IMR-90 (cell line): ENCODE results near the gene FHDC1. TPM values are rescaled to one million over a fixed set of nuclear protein-coding genes. Genes with fewer than 3 reads are reported as not detected.

Experiments used
- ATAC-seq: fragments of 200-7000 bp; cut with Tn5 transposase; 2 replicates; pipeline ENCODE4 v1.9.1; 2020; ENCODE audit warnings: low read depth, mild to moderate bottlenecking, moderate library complexity
- BruUV-seq: library from RNA; stranded (reverse); fragments of 400-500 nt; replicated peaks from 2 replicates; lab custom pipeline; 2021; lab: Mats Ljungman, UMichigan
- CTCF ChIA-PET: fragments of 300-600 bp; formaldehyde crosslinking; extraction: SDS; loops from one replicate; lab custom pipeline; 2021; ENCODE audit warnings: antibody characterized with exemption; lab: Yijun Ruan, JAX
- POLR2A ChIA-PET: fragments of 300-600 bp; sonication (Branson Sonifier 250); formaldehyde crosslinking; loops from one replicate; lab custom pipeline; 2022; ENCODE audit warnings: antibody characterized with exemption; ENCODE audit not compliant: unreplicated experiment; lab: Charles Lee
- DNase-seq: peaks from one replicate; pipeline ENCODE4 v3.0.0; 2013
- H2AFZ ChIP-seq: replicated peaks from 2 replicates; pipeline ENCODE3; 2013; ENCODE audit warnings: low read length, mild to moderate bottlenecking; ENCODE audit not compliant: poor library complexity
- H2AK5ac ChIP-seq: 2 replicates; pipeline ENCODE4 v1.6.1; 2013; ENCODE audit warnings: low read depth, low read length, inconsistent platforms
- H2AK9ac ChIP-seq: replicated peaks from 2 replicates; pipeline ENCODE3; 2013; ENCODE audit warnings: mild to moderate bottlenecking, low read depth, low read length, moderate library complexity; ENCODE audit not compliant: poor library complexity
- H2BK120ac ChIP-seq: 2 replicates; pipeline ENCODE4 v1.6.1; 2013; ENCODE audit warnings: low read depth, low read length, inconsistent platforms
- H2BK15ac ChIP-seq: 3 replicates; pipeline ENCODE4 v1.6.1; 2013; ENCODE audit warnings: low read depth, low read length, inconsistent platforms
- H2BK20ac ChIP-seq: 2 replicates; pipeline ENCODE4 v1.6.1; 2013; ENCODE audit warnings: low read depth, mild to moderate bottlenecking, inconsistent platforms, low read length, moderate library complexity
- H2BK5ac ChIP-seq: 2 replicates; pipeline ENCODE4 v1.6.1; 2013; ENCODE audit warnings: mild to moderate bottlenecking, low read depth, low read length, inconsistent platforms; ENCODE audit not compliant: poor library complexity, severe bottlenecking
- H3K14ac ChIP-seq: replicated peaks from 2 replicates; pipeline ENCODE4 v1.6.1; 2013; ENCODE audit warnings: low read depth, low read length, inconsistent platforms
- H3K18ac ChIP-seq: 2 replicates; pipeline ENCODE4 v1.6.1; 2013; ENCODE audit warnings: low read depth, low read length, control low read depth
- H3K23ac ChIP-seq: 2 replicates; pipeline ENCODE4 v1.6.1; 2013; ENCODE audit warnings: low read depth, low read length, inconsistent platforms
- H3K27ac ChIP-seq: 2 replicates; pipeline ENCODE4 v1.5.1; 2013; ENCODE audit warnings: mild to moderate bottlenecking, control low read depth, low read length; ENCODE audit not compliant: insufficient read depth
- H3K27me3 ChIP-seq: 2 replicates; pipeline ENCODE4 v1.6.1; 2013; ENCODE audit warnings: low read length; ENCODE audit not compliant: control insufficient read depth, insufficient read depth
- H3K36me3 ChIP-seq: 2 replicates; pipeline ENCODE4 v1.6.1; 2013; ENCODE audit warnings: low read length, mixed read lengths; ENCODE audit not compliant: control insufficient read depth, insufficient read depth
- H3K4ac ChIP-seq: 2 replicates; pipeline ENCODE4 v1.6.1; 2013; ENCODE audit warnings: low read depth, low read length, inconsistent platforms
- H3K4me1 ChIP-seq: 2 replicates; pipeline ENCODE4 v1.6.1; 2013; ENCODE audit warnings: low read length, mixed read lengths; ENCODE audit not compliant: control insufficient read depth, insufficient read depth
- H3K4me2 ChIP-seq: 2 replicates; pipeline ENCODE4 v1.6.1; 2013; ENCODE audit warnings: low read depth, mild to moderate bottlenecking, control low read depth, low read length, moderate library complexity
- H3K4me3 ChIP-seq: 2 replicates; pipeline ENCODE4 v1.5.1; 2013; ENCODE audit warnings: low read depth, mild to moderate bottlenecking, control low read depth, low read length, moderate library complexity; ENCODE audit not compliant: insufficient read depth
- H3K56ac ChIP-seq: 2 replicates; pipeline ENCODE4 v1.6.1; 2013; ENCODE audit warnings: low read length, inconsistent platforms; ENCODE audit not compliant: insufficient read depth; ENCODE audit errors: extremely low read depth
- H3K79me1 ChIP-seq, 2 experiments: 2 replicates each; pipeline ENCODE4 v1.6.1; 2013; ENCODE audit warnings: low read length in 2 of 2, inconsistent platforms in 1 of 2, low read depth in 1 of 2
- H3K9ac ChIP-seq: 2 replicates; pipeline ENCODE4 v1.6.1; 2013; ENCODE audit warnings: low read depth, low read length, control low read depth
- H3K9me1 ChIP-seq: 2 replicates; pipeline ENCODE4 v1.6.1; 2013; ENCODE audit warnings: low read length, inconsistent platforms; ENCODE audit not compliant: insufficient read depth
- H3K9me3 ChIP-seq: 2 replicates; pipeline ENCODE4 v1.6.1; 2013; ENCODE audit warnings: low read length; ENCODE audit not compliant: control insufficient read depth, insufficient read depth
- H4K20me1 ChIP-seq: 2 replicates; pipeline ENCODE4 v1.6.1; 2013; ENCODE audit warnings: low read length, inconsistent platforms; ENCODE audit not compliant: insufficient read depth
- H4K5ac ChIP-seq: 2 replicates; pipeline ENCODE4 v1.6.1; 2013; ENCODE audit warnings: mild to moderate bottlenecking, low read depth, low read length, control low read depth
- H4K8ac ChIP-seq, 2 experiments: 2 replicates each; pipeline ENCODE4 v1.6.1; 2013; ENCODE audit warnings: low read depth in 2 of 2, low read length in 2 of 2, control low read depth in 1 of 2, inconsistent platforms in 1 of 2
- H4K91ac ChIP-seq: 2 replicates; pipeline ENCODE4 v1.6.1; 2013; ENCODE audit warnings: low read depth, low read length, inconsistent platforms; ENCODE audit not compliant: insufficient read depth
- CHD1 ChIP-seq: IDR thresholded peaks from 2 replicates; pipeline ENCODE4 v1.6.1; 2012; ENCODE audit warnings: low read depth, low read length, improper control_type of control experiment
- MAZ ChIP-seq: IDR thresholded peaks from 2 replicates; pipeline ENCODE4 v1.6.1; 2012; ENCODE audit warnings: low read depth, mild to moderate bottlenecking, low read length, improper control_type of control experiment, moderate library complexity, borderline replicate concordance
- SMC3 ChIP-seq: fragments of 150-350 bp; IDR thresholded peaks from 2 replicates; pipeline ENCODE4 v1.6.1; 2016; ENCODE audit warnings: low read depth, mild to moderate bottlenecking, antibody characterized with exemption, low read length, moderate library complexity
- WGBS, 2 experiments: methylation state at CpG; one replicate each; pipeline versions ENCODE4 v1.1.5 to v1.1.7; 2013; ENCODE audit warnings: missing lambda C conversion rate in 2 of 2; ENCODE audit not compliant: insufficient read length in 1 of 2; ENCODE audit errors: extremely low coverage in 2 of 2; 5-methylcytosine and 5-hydroxymethylcytosine counted together
- dilution Hi-C: fragments of 300-500 bp; cut with HindIII; formaldehyde crosslinking; loops from one replicate; pipeline ENCODE4 v1.14.3; 2018; ENCODE audit warnings: low sequenced_read_pairs; ENCODE audit not compliant: unreplicated experiment
- in situ Hi-C: fragments of 300-500 bp; cut with MboI; formaldehyde crosslinking; loops from 3 replicates; pipeline ENCODE4 v1.14.3; 2019; ENCODE audit warnings: low sequenced_read_pairs, inconsistent platforms, mixed read lengths
- intact Hi-C: fragments of 100-400 bp; cut with micrococcal nuclease; formaldehyde crosslinking; loops from 2 replicates; pipeline ENCODE4 v1.10.0; 2022
- polyA plus RNA-seq, 3 experiments: library from polyadenylated mRNA; depleted of rRNA; stranded (reverse); fragments of >200 nt; gene quantifications; 2 replicates each; pipeline ENCODE4 v1.2.3, GENCODE V29; 2012; ENCODE audit warnings: low replicate concordance in 1 of 3
- total RNA-seq: library from RNA; depleted of rRNA; stranded (reverse); fragments of >200 nt; gene quantifications from 2 replicates; pipeline ENCODE4 v1.2.3, GENCODE V29; 2012
- TF ChIP-seq, protein P1 (sequence below): fragments of 150-350 bp; IDR thresholded peaks from 2 replicates; pipeline ENCODE4 v1.6.1; 2017; ENCODE audit warnings: mild to moderate bottlenecking, antibody characterized with exemption, low read length, low read depth

FHDC1 gene
- total and polyA plus RNA-seq, 2 of the 4 experiments (the other 2 are of a cell fraction): under 0.01 to 0.09 TPM

DNA sequence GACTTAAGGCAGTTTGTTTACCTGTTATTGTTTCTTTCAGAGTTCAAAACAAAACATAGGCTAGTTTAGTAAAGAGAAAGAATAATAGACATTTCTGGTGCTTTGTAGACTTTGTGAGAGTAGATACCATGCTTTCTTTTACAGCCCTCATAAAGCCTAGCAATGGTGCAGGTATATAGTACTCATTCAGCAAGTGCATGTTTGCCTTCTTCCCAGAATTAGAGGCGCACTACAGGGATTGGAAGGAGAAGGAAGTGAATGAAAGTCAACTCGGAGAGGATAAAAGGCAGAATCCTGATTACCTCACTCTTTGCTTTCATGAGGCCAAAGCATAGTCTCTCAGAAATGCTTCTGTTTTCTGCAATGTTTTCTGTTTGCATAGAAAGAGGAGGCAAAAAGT, 43.1 kb upstream of the FHDC1 start:
- no peak overlapping the region for H3K4me3 ChIP-seq
- H4K5ac ChIP-seq: no peak overlapping the region
- ATAC-seq (no peak), DNase-seq (no peak)
- no peak overlapping the region for H4K8ac ChIP-seq
- peaks cover 7% of the 10 kb centered on the region; the same call in 1 of the 2 replicates for H3K36me3 ChIP-seq
- no CpG with 5 or more reads among the region's 2 CpGs for WGBS, 2 experiments
- no peak overlapping the region for H3K56ac ChIP-seq
- H3K9me3 ChIP-seq: no peaks in the 10 kb centered on the region
- H3K14ac ChIP-seq: no peak overlapping the region
- H3K79me1 ChIP-seq: no peaks in the 10 kb centered on the region; a peak in 2 of 4 replicates
- H3K9me1 ChIP-seq: peaks cover 13% of the 10 kb centered on the region
- H3K4me1 ChIP-seq: peaks cover 3% of the 10 kb centered on the region; the same call in 1 of the 2 replicates
- intact Hi-C loops: no loop called here
- no peak overlapping the region for H3K18ac ChIP-seq
- no peak overlapping the region for H3K4ac ChIP-seq
- in situ Hi-C loops: no loop called here
- no peak overlapping the region for H2BK15ac ChIP-seq
- dilution Hi-C loops: no loop called here
- H2BK120ac ChIP-seq: no peak overlapping the region
- H2AK9ac ChIP-seq: no peak overlapping the region
- no peaks in the 10 kb centered on the region for H4K20me1 ChIP-seq
- H2BK5ac ChIP-seq: no peak overlapping the region
- H4K91ac ChIP-seq: no peak overlapping the region
- no peak overlapping the region for H2AFZ ChIP-seq
- CTCF ChIA-PET: interaction anchor here (1.0 to 1.2 kb wide), 2 partner anchors 11 to 235 kb away, joined by 3 read pairs; no protein-coding TSS in a partner anchor
- no peak overlapping the region for H3K4me2 ChIP-seq
- no peak overlapping the region for H3K9ac ChIP-seq
- H3K27me3 ChIP-seq: no peaks in the 10 kb centered on the region
- no peak overlapping the region for H2AK5ac ChIP-seq
- TF ChIP-seq CHD1 (no peak), SMC3 (no peak), MAZ (no peak)
- TF ChIP-seq, protein P1, sequence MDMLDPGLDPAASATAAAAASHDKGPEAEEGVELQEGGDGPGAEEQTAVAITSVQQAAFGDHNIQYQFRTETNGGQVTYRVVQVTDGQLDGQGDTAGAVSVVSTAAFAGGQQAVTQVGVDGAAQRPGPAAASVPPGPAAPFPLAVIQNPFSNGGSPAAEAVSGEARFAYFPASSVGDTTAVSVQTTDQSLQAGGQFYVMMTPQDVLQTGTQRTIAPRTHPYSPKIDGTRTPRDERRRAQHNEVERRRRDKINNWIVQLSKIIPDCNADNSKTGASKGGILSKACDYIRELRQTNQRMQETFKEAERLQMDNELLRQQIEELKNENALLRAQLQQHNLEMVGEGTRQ: no peak
- no peak overlapping the region for H2BK20ac ChIP-seq
- no peak overlapping the region for H3K23ac ChIP-seq
- no peak overlapping the region for H3K27ac ChIP-seq
- no TSS peak for BruUV-seq
- POLR2A ChIA-PET: no interaction called here
